ENCODE results near the gene MFAP3. TPM values are rescaled to one million over a fixed set of nuclear protein-coding genes. Genes with fewer than 3 reads are reported as not detected.

MFAP3 gene
- total RNA-seq, 1 donor from 2014 or later, result 29.4 TPM

GRCh38 chr5:154072414-154073171, 33.8 kb downstream of the MFAP3 start:
- peak; percentile 81 for DNase-seq
- no peak overlapping the region for H3K4me3 ChIP-seq
- intact Hi-C loops (cut with micrococcal nuclease), result loop anchor here (5.0 kb wide), 2 partner anchors 110 to 335 kb away; no protein-coding TSS in a partner anchor
- peak; percentile 91 for TF ChIP-seq CTCF (IDR thresholded peaks at IDR 0.05; ENCODE audit: borderline replicate concordance)
- H3K9me3 ChIP-seq (replicated peaks), result no peaks in the 10 kb centered on the region
- H3K27ac ChIP-seq (replicated peaks), result peak overlapping the region; percentile 44
- H3K27me3 ChIP-seq (ENCODE audit: low read depth), result no peaks in the 10 kb centered on the region
- no peaks in the 10 kb centered on the region for H3K36me3 ChIP-seq
- peaks cover 29% of the 10 kb centered on the region for H3K4me1 ChIP-seq

DNA sequence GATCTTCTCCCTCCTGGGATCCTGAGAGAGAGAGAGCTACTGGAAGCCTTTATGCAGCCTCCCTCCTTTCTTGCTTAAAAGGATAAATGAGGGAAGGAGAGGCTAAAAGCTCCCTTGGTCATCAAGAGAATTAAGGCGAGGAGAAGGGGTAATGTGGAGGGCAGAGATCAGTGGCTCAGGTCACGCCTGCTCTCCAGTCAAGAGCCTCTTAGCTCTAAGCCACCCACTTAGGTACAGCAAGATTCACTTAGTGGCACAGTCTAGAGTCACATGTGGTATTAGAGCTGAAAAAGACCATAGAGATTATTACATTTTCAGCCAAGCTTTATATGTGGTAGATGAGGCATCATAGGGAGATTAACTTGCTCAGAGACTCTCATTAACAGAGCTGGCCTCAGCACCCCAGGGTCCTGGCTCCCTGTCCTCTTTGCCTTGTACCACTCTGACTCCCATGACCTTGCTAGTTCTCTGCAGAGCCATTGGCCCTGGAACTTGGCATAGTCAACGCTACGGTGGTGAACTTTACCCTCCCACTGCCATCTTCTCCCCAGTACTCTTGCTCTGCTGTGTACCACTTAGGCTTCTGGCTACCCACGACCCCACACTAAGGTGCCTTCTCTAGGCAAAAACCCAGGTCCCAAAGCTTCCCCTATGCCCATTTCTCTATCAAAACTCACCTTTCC, 37.6 kb downstream of the MFAP3 start:
- no peak for TF ChIP-seq CTCF (IDR thresholded peaks at IDR 0.05; ENCODE audit: borderline replicate concordance)
- DNase-seq, result no peak
- H3K4me1 ChIP-seq, result peaks cover 43% of the 10 kb centered on the region
- H3K27me3 ChIP-seq (ENCODE audit: low read depth), result no peaks in the 10 kb centered on the region
- H3K36me3 ChIP-seq, result no peaks in the 10 kb centered on the region
- peak overlapping the region; percentile 57 for H3K27ac ChIP-seq (replicated peaks)
- no peaks in the 10 kb centered on the region for H3K9me3 ChIP-seq (replicated peaks)
- intact Hi-C loops (cut with micrococcal nuclease), result no loop called here
- no peak overlapping the region for H3K4me3 ChIP-seq

DNA sequence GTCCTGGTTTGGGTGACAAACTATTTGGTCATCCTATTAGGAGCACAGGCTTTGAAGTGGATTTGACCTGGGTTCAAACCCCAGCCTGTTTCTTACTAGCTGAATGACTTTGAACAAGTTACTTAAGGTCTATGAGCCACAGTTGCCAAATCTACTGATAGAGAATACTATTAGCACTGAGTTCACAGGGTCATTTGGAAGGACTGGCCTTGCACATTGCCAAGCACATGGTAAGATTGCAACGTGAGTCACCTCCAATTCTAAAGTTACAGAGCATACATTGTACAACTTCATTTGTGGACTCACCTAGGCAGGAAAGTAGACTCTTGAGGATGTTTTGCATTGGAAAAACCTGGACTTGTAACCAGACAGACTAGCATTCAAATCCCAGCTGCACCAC, 38.9 kb downstream of the MFAP3 start:
- intact Hi-C loops (cut with micrococcal nuclease), result no loop called here
- Histone ChIP-seq H3K4me3 (no peak overlapping the region), H3K27ac (replicated peaks) (peak overlapping the region; percentile 57), H3K9me3 (replicated peaks) (no peaks in the 10 kb centered on the region), H3K27me3 (ENCODE audit: low read depth) (no peaks in the 10 kb centered on the region), H3K4me1 (peaks cover 34% of the 10 kb centered on the region), H3K36me3 (no peaks in the 10 kb centered on the region)
- TF ChIP-seq CTCF (IDR thresholded peaks at IDR 0.05; ENCODE audit: borderline replicate concordance), result no peak
- DNase-seq, result peak; percentile 33

GRCh38 chr5:154078272-154078671, 39.5 kb downstream of the MFAP3 start:
- no peak for TF ChIP-seq CTCF (IDR thresholded peaks at IDR 0.05; ENCODE audit: borderline replicate concordance)
- intact Hi-C loops (cut with micrococcal nuclease), result no loop called here
- no peak for DNase-seq
- H3K9me3 ChIP-seq (replicated peaks), result no peaks in the 10 kb centered on the region
- peaks cover 31% of the 10 kb centered on the region for H3K4me1 ChIP-seq
- H3K4me3 ChIP-seq, result no peak overlapping the region
- peak overlapping the region; percentile 57 for H3K27ac ChIP-seq (replicated peaks)
- no peaks in the 10 kb centered on the region for H3K36me3 ChIP-seq
- H3K27me3 ChIP-seq (ENCODE audit: low read depth), result no peaks in the 10 kb centered on the region

DNA sequence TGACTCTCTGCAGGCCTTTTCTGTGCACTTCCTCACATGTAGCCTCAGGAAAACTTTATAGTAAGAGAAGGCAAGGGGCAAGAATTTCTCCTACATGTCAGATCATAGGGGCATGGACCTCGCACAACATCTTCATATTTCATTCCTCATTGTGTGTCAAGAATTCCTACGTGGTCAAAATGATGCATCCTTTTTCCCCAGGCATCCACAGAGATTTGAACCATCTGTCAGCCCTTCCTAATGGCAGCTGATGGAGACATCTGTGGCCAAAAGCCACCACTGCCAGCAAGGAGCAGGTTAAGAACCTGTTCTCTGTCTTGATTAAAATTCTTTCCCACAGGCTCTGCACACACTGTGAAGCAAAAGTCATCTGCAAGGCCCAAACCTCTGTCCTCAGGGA, 42.5 kb downstream of the MFAP3 start:
- TF ChIP-seq CTCF (IDR thresholded peaks at IDR 0.05; ENCODE audit: borderline replicate concordance), result no peak
- DNase-seq, result no peak
- H3K4me1 ChIP-seq, result peaks cover 29% of the 10 kb centered on the region
- H3K36me3 ChIP-seq, result no peaks in the 10 kb centered on the region
- intact Hi-C loops (cut with micrococcal nuclease), result no loop called here
- no peaks in the 10 kb centered on the region for H3K27me3 ChIP-seq (ENCODE audit: low read depth)
- H3K9me3 ChIP-seq (replicated peaks), result no peaks in the 10 kb centered on the region
- no peak overlapping the region for H3K4me3 ChIP-seq
- no peak overlapping the region for H3K27ac ChIP-seq (replicated peaks)
